NCI-H1417 treated with DMSO at 0.1 percent for 48 hours (cell line): ENCODE results near the gene PPIE.

ENCODE experiments used
- DNase-seq: peaks from one replicate; lab custom pipeline; 2025; lab: John Stamatoyannopoulos, UW

The PPIE gene

DNA sequence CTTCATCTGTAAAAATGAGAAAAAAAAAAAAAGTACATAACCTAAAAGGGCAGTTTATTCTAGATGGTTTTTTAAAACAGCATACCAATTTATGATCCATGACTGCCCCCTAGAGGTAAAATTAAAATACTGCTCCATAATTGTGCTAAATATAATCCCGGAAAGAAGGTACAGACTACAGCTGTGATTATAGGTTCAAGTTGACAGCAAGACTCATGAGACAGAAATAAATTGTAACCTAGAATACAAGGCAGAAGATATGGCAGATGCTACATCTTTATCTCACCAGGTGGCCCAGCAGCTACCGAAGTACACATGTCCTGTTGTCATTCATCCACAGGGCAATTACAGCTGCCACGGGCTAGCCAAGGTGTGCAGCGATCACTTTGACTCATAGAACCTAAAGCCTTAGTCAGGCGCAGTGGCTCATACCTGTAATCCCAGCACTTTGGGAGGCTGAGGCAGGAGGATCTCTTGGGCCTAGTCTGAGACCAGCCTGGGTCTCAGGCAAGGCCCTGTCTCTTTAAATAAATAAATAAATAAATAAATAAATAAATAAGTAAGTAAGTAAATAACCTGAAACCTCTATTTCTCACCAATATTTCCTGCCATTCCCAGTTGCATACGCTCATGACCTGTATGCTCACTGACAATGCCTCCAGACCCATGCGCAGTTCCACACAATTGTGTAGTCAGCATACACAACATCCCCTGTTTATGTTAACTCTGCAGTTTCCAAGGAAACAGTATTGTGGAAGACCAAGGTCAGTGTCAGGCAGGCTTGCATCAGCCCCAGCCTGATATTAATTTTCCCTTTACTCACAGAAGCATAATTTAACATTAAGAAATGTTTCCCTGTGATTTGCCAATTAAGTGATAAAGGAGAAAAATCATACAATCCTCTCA, 18.3 kb upstream of the PPIE start:
- DNase-seq, result peak; percentile 68

DNA sequence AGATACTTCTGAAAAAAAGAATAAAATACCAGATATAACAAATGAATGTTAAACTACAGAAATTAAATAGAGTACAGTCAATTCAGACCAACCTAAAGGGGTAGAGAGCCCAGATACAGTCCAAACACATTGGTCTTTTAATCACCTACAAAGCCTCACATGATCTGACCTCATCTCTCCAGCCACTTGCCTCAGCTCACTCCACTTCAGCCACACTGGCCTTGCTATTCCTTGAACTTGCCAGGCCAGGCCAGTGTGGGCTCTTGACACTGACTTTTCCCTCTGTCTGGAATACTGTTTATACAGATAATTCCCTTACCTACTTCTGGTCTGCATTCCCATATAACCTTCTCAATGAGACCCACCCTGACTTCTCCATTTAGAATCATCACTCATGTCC, 17.0 kb upstream of the PPIE start:
- no peak for DNase-seq

DNA sequence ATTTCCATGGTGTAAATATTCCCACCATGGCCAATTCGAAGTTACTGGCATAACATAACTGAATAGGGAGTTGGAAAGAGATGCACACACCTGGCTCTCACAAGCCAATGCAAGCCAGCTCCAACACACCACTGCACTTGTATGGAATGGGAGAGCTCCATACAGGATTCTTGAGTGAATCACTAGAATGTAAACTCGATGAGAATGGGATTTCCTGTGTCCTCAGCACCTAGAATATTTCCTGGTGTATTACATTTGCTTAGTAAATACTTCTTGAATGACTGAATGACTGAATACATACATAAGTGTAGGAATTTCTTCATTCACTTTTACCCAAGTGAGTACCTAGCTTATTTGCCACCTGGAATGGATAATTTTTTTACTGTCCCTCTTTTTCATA, 16.2 kb upstream of the PPIE start:
- no peak for DNase-seq

DNA sequence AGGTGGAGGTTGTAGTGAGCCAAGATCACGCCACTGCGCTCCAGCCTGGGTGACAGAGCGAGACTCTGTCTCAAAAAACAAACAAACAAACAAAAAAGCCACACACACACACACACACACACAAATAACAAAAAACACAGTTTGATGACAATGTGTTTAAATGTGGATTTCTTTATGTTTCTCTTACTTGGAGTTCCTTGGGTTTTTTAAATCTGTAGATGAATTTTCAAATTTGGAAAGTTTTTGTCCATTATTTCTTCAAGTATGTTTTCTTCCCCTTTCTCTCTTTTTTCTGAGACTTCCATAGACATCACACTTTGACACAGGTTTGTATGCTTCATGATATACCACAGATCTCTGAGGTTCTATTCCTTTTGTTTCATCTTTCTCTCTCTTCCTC, 12.1 kb upstream of the PPIE start:
- DNase-seq, result no peak

DNA sequence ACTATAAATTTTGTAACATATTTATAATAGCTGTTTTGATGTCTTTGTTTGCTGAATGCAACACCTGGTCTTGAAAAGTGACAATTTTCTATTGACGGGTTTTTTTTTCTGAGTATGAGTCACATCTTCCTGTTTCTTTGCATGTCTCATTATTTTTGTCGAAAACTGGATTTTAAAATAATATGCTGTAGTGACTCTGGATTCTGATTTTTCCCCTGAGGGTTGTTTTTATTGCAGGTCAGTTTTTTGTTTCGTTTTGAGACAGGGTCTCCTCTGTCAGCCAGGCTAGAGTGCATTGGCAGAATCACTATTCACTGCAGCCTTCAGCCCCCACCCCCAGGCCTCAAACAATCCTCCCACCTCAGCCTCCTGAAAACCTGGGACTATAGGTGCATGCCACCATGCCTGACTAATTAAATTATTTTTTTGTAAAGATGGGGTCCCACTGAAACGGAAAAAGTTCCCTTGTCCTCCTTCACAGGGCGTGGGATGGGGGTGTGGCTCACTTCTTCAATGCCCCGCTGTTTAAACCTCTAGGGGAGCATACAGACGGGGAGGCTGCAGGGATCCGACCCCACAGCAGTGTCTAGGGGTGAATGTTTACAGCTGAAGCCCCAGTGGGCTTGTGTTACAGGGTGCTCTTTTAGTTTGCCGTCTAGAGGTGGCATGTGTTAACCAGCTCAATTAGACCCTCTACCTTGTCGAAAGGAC, 11.3 kb upstream of the PPIE start:
- DNase-seq, result no peak

DNA sequence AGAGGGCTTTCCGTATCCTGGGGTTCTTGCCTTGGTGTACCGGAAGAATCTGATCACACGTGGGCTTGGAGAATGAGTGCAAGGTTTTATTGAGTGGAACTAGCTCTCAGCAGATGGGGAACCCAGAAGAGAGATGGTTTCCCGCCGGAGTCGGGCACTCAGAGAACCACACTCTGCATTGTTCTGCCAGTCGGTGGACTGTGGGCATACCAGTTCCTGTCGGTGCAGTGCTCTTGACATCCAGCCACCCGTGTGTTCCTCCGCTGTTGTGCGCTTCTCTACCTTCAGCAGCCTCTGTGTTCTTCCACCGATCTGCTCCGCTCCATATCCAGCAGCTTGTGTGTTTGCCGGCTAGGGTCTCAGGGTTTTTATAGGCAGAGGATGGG, 10.8 kb upstream of the PPIE start:
- DNase-seq, result no peak

DNA sequence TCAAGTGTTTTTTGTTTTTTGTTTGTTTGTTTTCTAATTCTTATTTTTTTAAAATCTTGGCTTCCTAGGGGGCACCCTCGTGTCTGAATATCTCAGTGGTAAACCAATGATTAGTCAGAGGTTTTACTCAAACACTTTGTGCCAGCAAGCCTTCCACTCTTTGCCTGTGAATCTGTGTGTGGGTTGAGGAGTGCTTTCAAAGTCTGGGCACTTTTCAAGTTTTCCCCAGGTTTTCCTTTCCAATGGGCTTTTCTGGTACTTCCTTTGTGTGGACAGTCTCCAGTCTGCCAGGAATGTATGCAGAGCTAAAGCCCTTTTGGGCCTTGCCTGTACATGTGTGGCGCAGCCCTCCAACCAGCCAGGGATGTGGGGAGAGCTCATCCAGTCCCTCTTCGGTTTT, 9.7 kb upstream of the PPIE start:
- no peak for DNase-seq

DNA sequence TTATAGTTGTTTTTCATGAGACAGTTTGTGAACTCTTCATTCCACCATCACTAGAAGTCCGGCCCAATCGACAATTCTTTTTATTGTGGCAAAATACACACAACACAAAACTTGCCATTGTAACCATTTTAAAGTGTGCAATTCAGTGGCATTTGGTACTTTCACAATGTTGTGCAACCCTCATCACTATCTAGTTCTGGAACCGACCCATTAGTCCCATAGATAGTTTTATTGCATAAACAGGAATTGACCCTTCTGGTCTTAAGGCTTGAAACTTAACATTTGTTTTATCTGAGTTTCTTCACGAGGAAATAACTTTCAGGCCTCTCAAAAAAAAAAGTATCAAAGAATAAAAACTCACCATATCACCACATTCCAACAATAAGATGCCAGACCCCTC, 8.8 kb upstream of the PPIE start:
- no peak for DNase-seq

DNA sequence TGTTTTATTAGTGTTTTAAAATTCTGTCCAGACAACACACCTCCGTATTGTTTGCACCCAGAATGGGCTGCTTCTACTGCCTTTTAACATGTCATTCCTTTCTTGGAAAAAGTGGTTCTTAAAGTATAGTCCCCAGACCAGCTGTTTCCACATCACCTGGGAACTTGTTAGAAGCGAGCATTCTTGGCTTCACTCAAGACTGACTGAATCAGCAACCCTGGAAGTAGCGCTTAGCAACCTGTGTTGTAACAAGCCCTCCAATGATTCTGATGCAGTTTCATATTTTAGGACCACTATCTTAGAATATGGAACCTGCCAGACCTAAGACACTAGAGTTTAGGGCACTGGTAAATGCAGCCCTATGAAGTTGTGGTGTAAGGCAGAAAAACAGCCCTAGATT, 6.0 kb upstream of the PPIE start:
- DNase-seq, result no peak

DNA sequence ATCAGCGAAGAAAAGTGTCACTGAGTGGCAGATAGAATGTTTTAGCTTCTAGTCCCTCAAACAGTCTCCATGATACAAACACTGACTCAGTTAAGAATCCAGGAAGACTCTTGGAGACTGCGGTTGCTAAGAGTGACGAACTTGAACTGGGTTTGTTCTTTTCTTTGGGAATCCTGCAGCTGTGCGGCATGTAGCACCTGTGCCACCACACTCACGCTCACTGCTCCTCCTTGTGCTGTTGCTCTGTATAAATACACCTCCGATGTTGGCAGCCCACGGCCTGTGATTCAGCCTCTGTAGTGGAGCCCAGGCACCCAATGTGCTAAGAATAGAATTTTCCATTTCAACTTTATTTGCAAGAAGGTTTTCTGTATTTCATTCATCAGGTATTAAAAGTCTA, 5.5 kb upstream of the PPIE start:
- DNase-seq, result no peak

DNA sequence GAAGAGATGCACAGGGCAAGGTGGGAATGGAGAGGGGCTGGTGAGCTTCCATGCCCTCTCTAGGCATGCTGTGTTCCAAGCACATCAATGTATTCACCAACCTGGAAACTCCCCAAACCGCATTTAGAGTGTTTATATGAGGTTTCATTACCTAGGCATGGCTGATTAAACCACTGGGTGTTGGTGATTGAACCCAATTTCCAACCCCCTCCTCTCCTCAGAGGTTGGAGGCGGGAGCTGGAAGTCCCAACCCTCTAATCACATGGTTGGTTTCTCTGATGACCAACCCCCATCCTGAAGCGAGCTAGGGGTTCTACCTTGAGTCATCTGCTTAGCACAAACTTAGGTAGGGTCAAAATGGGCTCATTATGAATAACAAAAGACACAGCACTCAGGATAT, 3.0 kb upstream of the PPIE start:
- no peak for DNase-seq

DNA sequence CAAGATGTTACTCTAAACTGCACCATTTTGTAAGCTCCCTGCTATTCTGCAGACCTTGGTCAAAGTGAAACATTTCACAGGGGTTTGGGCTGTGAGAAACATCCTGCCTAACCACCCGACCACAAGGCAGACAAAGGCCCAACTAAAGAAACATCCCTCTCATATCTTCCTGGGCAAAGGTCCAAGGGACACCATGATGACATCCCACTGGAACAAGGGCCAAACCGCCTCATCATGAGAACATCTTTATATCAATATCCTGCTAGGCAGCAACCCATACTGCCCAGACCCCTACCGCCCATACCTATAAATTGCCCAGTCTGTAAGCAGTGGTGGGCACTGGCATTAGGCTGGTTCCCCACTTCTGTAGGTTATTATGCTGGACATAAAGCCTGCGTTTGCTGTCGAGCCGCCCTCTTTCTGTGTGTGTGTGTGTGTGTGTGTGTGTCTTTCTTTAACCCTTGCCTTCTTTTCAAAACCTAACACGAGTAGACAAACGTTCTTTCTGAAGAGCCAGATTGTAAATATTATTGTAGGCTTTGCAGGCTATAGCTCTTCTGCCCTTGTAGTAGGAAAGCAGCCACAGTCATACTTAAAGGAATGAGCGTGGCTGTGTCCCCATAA, 1.0 kb upstream of the PPIE start:
- DNase-seq, result no peak

DNA sequence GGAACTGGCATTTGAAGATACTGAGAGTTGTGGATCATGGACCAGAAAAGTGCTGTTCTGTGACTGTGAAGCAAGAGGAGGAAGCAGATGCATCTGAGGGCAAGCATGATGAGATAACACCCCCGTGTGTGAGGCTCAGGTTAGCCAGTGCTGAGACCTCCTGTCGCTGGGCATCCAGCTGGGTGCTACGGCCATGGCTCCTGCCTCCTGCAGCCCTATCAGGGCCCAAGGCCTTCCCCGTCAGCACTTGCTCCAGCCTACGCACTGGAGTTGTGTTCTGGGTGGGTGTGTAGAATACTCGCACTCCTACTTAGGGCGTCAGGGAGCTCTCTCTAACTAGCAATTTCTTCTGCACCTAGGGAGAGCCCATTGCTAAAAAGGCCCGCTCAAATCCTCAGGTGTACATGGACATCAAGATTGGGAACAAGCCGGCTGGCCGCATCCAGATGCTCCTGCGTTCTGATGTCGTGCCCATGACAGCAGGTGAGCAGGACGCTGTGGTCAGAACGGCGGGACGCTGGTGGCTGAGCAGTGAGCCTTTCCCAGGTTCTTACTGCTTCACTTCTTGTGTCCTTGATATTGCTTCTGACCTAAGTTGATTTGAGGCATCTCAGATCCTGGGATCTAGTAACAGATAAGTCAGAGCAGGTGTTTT, 6.5 kb downstream of the PPIE start:
- DNase-seq, result no peak

DNA sequence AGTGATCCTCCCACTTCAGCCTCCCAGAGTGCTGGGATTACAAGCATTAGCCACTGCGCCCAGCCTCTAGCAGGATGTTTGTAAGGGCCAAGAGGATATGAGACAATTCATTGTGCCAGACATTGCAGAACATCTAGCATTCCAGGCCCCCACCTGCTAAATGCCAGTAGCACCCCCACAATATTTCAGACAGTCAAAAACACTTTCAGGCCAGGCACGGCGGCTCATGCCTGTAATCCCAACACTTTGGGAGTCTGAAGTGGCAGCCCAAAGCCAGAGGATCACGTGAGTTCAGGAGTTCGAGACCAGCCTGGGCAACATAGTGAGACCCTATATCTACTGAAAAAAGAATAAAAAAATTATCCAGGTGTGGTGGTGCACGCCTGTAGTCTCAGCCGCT, 12.9 kb downstream of the PPIE start:
- no peak for DNase-seq

DNA sequence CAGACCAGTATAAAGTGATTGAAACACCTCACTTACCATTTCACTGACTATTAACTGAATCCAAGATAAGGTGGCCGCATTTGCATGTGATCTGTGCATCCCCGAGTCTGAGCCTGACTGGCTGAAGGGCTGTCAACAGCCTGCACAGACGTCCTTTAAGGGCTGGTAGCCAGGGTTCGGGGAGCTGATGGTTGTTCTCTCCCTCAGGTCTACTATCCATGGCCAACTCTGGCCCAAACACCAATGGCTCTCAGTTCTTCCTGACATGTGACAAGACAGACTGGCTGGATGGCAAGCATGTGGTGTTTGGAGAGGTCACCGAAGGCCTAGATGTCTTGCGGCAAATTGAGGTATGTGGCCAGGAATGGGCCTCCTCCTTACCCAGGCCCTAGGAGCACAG, 14.0 kb downstream of the PPIE start:
- DNase-seq, result no peak

DNA sequence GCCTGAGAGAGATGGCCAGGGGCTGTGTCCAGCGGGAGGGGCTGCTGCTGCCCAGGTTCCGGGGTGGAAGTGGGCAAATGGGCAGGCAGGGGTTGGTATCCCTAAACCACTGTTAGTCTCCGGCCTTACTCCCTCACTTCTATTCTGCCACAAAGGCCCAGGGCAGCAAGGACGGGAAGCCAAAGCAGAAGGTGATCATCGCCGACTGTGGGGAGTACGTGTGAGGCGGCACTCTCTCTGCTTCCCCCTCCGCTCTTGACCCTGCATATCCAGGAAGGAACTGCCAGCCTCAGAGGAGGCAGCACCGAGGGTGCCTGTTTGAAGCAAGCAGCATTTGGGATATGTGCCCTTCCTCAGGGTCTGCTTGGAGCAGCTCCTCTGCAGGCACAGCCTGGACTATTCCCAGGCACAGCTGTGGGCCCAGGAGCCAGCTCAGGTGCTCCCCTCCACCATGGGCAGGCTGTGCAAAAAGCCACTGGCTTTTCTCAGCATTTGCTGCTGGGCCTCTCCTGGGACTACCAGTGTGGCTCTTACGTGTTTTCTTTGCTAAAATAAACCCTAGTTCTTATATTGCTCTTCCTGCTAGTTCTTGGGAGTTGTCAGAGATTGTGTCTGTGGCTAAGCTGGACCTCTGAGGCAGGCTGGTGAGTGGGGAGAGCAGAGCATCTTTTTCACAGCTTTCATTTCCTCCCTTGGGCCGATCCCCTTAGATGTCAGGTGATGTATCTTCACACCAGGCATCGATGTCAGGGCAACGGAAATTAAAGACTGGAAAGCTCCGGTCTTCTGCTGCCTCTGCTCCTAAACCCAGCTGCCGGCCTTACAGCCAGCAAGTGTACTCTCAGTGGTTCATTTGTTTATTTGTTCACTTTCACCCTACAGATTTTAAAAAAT, 14.7 kb downstream of the PPIE start:
- no peak for DNase-seq

DNA sequence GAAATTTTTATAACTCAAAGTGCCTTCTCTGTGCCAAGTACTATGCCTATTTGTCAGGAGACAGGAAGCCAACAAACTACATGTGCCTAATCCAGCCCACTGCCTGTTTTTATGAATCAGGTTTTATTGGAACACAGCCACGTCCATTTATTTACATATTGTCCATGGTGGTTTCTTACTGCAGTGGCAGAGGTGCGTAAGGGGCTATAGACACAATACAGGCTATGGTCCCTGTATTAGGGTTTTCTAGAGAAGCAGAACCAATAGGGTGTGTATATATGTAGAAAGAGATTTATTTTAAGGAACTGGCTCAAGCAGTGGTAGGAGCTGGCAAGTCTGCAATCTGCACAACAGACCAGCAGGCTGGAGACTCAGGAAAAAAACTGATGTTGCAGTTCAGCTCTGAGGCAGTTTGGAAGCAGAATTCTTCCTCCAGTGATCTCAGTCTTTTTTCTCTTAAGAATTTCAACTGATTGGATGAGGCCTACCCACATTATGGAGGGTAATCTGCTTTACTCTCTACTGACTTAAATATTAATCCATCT, 15.4 kb downstream of the PPIE start:
- DNase-seq, result no peak

DNA sequence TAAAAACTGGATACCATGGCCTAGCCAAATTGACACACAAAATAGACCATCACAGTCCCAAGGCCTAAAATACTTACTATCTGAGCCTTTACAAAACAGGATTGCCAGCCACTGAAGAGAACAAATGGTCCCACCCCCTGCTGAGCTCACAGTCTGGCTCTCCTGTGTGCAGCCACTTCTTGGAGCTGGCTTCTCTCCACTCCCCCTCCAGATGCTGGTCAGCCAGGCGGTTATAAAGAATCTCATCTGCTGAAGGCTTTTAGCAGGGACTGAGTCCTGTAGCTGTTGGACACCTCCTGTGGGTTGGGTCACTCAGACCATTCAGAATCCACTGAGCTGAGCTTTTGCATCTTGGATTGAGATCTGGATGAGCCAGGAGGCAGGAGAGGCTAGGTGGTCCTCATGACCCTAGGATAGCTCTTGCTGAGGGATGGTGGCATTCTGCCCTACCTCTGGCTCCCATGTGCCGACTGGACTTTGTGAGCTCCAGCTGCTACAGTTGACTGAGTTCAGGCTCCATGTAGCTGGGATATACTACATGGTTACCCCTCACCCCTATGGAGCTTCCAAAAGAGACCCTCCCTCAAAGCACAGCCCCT, 16.3 kb downstream of the PPIE start:
- no peak for DNase-seq

DNA sequence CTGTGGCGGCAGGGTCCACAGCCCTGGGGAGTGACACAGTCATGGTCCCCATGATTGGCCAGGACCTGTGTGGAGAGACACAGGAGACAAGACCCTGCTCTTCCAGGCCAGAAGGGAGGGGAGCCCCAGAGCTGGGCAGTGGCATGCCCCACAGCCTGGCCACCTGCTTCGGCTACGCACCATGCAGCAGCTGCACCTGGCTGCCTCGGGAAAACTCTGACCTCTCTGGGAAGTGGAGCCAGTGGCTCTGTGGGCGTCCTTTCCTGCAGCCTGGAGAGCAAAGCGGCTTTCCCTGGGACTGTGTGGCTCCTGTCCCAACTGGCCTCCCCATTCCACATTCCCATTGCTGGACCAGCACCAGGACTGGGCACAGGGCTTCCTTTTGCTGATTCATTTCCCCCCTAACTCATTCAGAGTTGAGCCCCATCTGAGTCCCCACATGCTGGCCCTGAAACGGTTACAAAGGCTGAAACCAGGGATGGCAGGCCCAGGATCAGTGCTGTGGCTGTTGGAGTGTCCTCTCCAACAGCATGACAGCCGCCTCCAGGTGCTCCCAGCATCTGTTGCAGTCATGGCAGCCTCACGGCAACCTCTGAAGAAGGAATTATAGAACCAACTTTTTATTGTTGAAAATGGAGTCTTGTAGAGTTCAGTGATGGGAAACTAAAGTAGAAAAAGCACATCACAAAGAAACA, 17.4 kb downstream of the PPIE start:
- DNase-seq, result no peak

DNA sequence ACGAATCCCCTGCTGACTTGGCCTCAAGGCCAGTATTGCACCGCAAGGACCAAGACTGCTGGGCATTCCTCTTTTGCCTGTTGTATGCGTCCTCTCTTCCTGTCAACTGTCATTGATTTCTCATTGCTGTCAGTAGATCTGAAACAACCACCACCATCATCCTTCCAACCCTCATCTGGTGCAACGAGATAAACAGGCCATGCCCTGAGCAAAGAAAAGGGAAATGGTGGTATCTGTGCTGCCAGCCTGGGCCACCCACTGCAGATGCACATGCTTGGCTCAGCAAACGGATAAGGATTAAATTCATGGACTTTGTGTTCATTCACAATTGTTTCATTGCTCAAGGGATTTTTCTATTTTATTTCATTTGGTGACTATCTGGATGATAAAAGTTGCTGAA, 18.8 kb downstream of the PPIE start:
- no peak for DNase-seq
